ENCODE data around the gene IFIT1. TPM values are rescaled to one million over a fixed set of nuclear protein-coding genes. Genes with fewer than 3 reads are reported as not detected.
"Not testable (repeated sequence)": the region's sequence is repeated elsewhere in the genome, so short reads cannot be mapped to it uniquely, and the experiment has no call there.

Gene IFIT1
- total RNA-seq, 1 donor from 2014 or later = 0.39 TPM

DNA sequence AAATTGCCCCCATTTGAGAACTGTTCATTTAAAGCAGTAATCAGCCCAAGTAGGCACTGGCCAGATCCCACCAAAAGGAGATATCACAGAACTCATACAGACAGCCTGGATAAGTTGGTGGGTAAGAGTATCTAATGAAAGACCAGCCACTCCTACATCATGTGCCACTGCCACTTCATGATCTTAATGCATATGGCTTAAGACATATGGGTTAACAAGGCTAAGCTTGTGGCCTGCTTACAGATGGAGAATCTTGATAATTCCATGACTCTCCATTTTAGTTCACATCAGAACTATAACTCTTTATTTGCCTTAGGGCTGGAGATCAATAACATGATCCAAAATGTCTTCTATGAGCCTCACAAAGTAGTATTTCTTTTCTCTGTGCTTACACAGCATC, 21.3 kb upstream of the IFIT1 start:
- intact Hi-C loops (cut with micrococcal nuclease) = no loop called here
- Mint-ChIP-seq H3K27me3 (ENCODE audit: insufficient read depth) (peaks cover 36% of the 10 kb centered on the region), H3K9me3 (no peaks in the 10 kb centered on the region), H3K4me3 (no peak overlapping the region), H3K4me1 (ENCODE audit: low read depth) (peaks cover 5% of the 10 kb centered on the region), H3K36me3 (ENCODE audit: low read depth) (no peaks in the 10 kb centered on the region), H3K27ac (no peak overlapping the region)
- no peak for DNase-seq (ENCODE audit: low spot score)

DNA sequence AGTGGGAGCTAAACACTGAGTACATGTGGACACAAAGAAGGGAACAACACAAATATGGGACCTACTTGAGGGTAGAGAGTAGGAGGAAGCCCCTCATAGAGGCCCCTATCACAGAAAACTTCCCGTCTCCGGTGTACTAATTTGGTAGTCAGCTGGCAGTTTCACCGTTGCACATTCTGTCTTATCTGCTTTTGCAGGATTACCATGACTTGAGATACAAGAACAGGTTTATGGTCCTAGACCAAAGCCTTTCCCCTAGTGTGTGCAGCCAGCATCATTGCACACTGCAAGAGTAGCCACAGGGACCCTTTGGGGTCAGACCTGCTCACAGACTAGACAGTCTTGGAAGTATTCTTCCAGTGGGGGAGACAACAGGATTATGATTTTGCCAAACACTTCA, 20.4 kb upstream of the IFIT1 start:
- H3K27ac Mint-ChIP-seq = no peak overlapping the region
- no peak overlapping the region for H3K4me3 Mint-ChIP-seq
- intact Hi-C loops (cut with micrococcal nuclease) = no loop called here
- H3K36me3 Mint-ChIP-seq (ENCODE audit: low read depth) = no peaks in the 10 kb centered on the region
- DNase-seq (ENCODE audit: low spot score) = no peak
- H3K9me3 Mint-ChIP-seq = no peaks in the 10 kb centered on the region
- peaks cover 42% of the 10 kb centered on the region for H3K27me3 Mint-ChIP-seq (ENCODE audit: insufficient read depth)
- H3K4me1 Mint-ChIP-seq (ENCODE audit: low read depth) = peaks cover 5% of the 10 kb centered on the region

DNA sequence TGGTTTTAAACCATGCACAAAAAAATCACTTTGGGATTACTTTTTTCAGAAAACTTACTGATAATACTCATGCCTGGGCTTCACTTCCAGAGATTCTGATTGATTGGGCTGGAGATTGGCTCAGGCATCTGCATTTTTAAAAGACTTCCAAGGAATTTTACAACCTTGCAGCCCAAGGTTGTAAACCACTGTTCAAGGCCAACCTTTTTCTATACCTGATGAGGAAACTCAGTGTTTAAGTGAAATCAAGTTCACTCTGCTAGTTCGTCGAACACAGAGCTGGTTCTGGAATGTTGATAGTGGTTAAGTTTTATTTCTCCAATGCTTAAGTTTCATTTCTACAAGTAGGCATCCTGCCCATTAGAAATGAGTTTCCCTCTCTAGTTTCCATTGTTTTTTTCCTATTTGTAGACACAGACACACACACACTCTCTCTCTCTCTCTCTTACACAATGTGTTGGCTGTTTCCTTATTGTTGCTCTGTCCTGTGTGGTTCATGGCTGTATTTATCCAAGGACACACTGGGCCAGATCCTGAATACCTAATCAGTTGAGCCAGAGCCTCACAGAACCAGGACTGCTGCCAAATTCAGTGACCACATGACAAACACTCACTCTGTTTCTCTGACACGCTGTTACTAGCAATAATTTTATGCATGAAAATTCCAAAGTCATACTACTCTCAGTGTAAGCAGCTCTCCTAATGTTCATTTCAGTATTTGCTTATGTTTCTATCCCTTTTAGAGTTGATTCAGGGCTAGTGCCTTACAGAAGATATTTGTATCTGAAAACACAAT, 18.3 kb upstream of the IFIT1 start:
- Mint-ChIP-seq H3K9me3 (no peaks in the 10 kb centered on the region), H3K27me3 (ENCODE audit: insufficient read depth) (peaks cover 40% of the 10 kb centered on the region), H3K36me3 (ENCODE audit: low read depth) (no peaks in the 10 kb centered on the region), H3K4me3 (no peak overlapping the region), H3K4me1 (ENCODE audit: low read depth) (no peaks in the 10 kb centered on the region), H3K27ac (no peak overlapping the region)
- no peak for DNase-seq (ENCODE audit: low spot score)
- intact Hi-C loops (cut with micrococcal nuclease) = no loop called here

DNA sequence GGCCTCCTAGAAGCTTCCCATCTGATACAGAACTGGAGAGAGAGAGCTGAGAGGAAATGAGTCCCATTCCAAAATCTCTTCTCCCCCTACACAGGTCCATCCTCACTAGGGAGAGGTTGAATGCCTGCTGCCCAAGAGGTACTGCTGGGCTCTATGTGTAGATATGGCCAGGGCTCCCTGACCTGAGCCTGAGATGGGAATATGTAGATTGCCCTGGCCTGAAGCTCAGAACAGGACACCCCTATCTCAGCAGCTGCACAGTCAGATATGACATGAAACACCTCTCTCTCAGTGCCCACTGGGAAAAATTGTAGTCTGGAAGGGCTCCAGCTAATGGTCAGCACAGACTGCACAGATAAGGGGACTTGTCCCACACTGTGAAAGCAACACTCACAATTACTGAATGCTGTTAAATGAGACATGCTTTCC, 17.7 kb upstream of the IFIT1 start:
- no peak for DNase-seq (ENCODE audit: low spot score)
- intact Hi-C loops (cut with micrococcal nuclease) = no loop called here
- Mint-ChIP-seq H3K4me3 (no peak overlapping the region), H3K27me3 (ENCODE audit: insufficient read depth) (peaks cover 38% of the 10 kb centered on the region), H3K36me3 (ENCODE audit: low read depth) (no peaks in the 10 kb centered on the region), H3K27ac (no peak overlapping the region), H3K9me3 (no peaks in the 10 kb centered on the region), H3K4me1 (ENCODE audit: low read depth) (no peaks in the 10 kb centered on the region)

DNA sequence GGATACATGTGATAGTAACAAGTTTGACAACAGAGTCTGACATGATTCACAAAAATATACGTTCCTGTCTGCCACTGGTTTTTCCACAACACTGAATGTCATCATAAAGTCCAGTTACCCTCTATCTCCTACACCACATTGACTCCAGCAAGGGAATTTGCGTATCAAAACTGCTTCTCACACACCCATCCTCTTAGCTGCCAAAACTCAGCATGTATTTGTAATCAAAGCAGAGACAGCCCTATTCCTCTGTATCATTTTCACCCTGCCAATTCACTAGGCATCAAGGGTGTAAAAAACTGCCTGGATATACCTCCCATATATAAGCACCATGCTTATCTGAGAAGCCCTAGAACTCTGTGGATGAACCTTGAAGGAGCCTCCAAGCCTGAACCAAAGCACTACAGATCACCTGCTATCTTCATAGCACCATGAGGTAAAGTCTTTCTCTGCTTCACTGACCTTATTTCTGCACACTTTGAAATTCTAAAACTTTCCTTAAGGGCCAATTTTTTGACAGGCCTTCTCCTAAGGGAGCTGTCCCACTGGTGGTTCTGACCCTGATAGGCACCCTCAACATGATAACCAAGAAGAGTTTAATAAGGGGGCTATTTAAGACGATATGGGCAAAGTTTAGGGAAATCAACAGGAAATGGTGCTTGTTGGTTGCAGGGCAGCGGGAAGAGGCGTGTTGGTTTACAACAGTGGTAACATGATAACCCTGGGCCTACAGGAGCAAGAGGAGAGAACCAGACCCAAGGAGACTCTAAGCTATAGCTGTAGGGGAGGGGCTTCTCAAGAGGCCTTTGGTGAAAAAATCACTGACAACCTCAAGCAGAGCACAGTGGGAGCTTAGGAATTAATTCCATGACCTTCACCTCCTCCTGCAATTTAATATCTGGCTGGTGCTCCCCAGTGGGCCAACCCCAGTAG, 14.5 kb upstream of the IFIT1 start, which contains the start of gene IFIT1B:
TSS of gene IFIT1B (plus strand) at position 352 of the 933 bp plus-strand sequence. CDS start at position 432, 80 bp downstream.
- H3K4me1 Mint-ChIP-seq (ENCODE audit: low read depth) = no peaks in the 10 kb centered on the region
- H3K27ac Mint-ChIP-seq = no peak within 1 kb of the TSS
- H3K27me3 Mint-ChIP-seq (ENCODE audit: insufficient read depth) = peaks cover 24% of the 10 kb centered on the region
- H3K9me3 Mint-ChIP-seq = no peaks in the 10 kb centered on the region
- H3K36me3 Mint-ChIP-seq (ENCODE audit: low read depth) = no peaks in the 10 kb centered on the region
- no peak within 1 kb of the TSS for H3K4me3 Mint-ChIP-seq
- no peak for DNase-seq (ENCODE audit: low spot score)
- intact Hi-C loops (cut with micrococcal nuclease) = no loop called here

DNA sequence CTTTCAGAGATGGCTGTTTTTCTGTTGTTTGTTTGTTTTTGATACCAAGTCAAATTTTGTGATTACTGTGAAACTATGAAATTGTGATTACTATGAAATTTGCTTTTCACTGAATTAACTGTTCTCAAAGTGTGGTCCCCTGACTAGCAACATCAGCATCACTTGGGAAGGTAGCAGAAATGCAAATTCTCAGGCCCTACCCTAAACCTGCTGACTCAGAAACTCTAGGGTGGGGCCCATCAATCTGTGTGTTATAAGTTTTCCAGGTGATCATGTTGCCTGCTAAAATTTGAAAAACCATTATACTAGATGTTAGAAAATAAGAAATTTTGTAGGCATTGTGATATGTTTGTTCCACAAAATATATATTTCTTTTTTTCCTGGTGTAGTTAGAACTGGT, 13.3 kb upstream of the IFIT1 start:
- DNase-seq (ENCODE audit: low spot score) = no peak
- intact Hi-C loops (cut with micrococcal nuclease) = no loop called here
- Mint-ChIP-seq H3K36me3 (ENCODE audit: low read depth) (no peaks in the 10 kb centered on the region), H3K4me3 (no peak overlapping the region), H3K9me3 (no peaks in the 10 kb centered on the region), H3K27ac (no peak overlapping the region), H3K27me3 (ENCODE audit: insufficient read depth) (peaks cover 23% of the 10 kb centered on the region), H3K4me1 (ENCODE audit: low read depth) (no peaks in the 10 kb centered on the region)

DNA sequence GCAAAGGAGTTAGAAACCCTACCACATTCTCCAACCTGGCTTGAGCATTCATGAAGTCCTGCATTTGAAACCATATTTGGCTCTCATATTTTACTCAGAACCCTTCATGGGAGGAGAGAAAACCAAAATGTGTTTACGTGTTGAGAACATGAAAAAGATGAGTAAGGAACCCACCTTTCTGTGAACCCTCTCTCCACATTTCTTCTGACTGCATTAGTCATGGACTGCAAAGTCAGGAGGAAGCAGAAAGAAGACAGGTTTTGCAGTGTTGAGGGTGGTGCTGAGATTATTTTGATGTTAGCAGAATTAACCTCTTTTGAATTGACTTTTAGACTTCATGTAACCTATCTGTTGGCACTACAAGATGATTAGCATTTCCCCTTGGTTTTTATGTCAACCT, 9.7 kb upstream of the IFIT1 start:
- no peaks in the 10 kb centered on the region for H3K36me3 Mint-ChIP-seq (ENCODE audit: low read depth)
- DNase-seq (ENCODE audit: low spot score) = no peak
- no peak overlapping the region for H3K27ac Mint-ChIP-seq
- intact Hi-C loops (cut with micrococcal nuclease) = no loop called here
- H3K4me1 Mint-ChIP-seq (ENCODE audit: low read depth) = no peaks in the 10 kb centered on the region
- H3K27me3 Mint-ChIP-seq (ENCODE audit: insufficient read depth) = peaks cover 24% of the 10 kb centered on the region
- H3K9me3 Mint-ChIP-seq = no peaks in the 10 kb centered on the region
- no peak overlapping the region for H3K4me3 Mint-ChIP-seq

DNA sequence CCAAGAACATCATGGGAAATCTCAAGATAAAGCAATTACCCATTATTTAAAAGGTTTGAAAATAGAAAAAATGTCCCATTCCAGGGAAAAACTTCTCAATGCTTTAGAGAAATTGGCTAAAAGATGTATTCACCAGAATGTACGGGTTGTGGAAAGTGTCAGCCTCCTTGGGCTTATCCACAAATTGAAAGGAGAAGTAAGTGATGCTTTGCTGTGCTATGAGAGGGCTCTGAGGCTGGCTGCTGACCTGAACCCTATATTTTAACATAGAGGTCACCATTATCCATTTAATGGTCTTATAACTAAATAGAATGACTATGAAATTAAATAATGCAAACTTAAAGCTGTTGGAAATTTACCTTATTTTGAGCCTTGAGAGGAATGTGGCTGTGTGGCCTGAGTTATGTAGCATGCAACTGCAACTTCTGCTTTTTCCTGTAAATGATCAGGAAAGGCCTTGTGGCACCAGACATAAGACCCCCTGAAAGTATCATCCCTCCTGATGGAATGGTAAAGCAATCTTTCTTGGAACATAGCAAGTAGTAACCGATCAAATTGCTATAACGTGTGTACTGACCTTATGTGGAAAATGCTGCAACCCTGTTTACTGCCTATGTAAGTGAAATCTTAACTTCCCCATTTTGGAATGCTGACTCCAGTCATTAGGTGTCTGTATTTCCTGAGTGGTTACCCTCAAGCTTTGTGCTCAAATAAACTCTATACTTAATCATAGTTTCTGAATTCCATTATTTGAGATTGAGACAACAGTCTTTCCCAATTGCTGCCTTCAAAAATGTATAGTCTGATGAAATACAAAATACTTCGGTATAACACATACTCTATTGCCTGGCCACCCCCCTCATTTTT, 7.7 kb upstream of the IFIT1 start:
- DNase-seq (ENCODE audit: low spot score) = no peak
- Mint-ChIP-seq H3K36me3 (ENCODE audit: low read depth) (no peaks in the 10 kb centered on the region), H3K4me3 (no peak overlapping the region), H3K4me1 (ENCODE audit: low read depth) (no peaks in the 10 kb centered on the region), H3K27ac (no peak overlapping the region), H3K9me3 (no peaks in the 10 kb centered on the region), H3K27me3 (ENCODE audit: insufficient read depth) (peaks cover 22% of the 10 kb centered on the region)
- intact Hi-C loops (cut with micrococcal nuclease) = no loop called here

DNA sequence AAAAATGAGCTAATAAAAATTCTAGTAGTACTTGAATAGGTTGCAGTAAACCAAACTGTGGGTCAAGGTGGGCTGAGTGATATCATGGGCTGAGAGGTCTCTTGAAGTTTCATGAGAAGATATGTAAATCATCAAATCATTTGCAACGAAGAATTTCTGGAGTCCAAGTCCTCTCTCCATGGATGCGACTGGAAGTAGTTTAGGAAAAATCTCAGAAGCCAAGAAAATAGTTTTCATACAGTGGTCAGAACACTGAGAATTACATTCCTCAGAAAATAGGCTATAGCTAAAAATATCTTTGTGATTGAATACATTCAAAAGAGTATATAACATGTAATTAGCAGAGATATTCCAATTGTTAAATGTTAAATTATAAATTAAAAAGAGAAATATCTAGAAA, 3.6 kb upstream of the IFIT1 start:
- Mint-ChIP-seq H3K9me3 (no peaks in the 10 kb centered on the region), H3K36me3 (ENCODE audit: low read depth) (no peaks in the 10 kb centered on the region), H3K4me1 (ENCODE audit: low read depth) (peaks cover 19% of the 10 kb centered on the region), H3K4me3 (no peak overlapping the region), H3K27me3 (ENCODE audit: insufficient read depth) (peaks cover 20% of the 10 kb centered on the region), H3K27ac (no peak overlapping the region)
- DNase-seq (ENCODE audit: low spot score) = no peak
- intact Hi-C loops (cut with micrococcal nuclease) = no loop called here

DNA sequence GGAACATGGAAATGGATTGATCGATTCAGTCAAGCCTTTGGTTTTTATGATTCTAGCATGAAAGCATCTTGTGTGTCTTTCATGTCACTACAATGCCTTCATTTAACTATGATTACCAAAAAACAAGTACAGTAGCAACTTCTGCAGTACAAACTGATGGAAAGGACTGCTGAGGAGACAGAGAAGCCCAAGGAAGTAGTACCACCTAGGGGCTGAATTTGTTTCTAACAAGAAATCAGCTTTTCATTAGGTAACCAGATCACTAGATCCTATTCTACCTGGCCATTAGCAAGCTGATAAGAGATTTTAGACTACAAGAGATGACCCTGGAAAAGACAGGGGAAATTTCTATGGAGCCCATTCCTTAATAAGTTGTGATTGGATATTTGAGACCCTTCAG, 3.2 kb upstream of the IFIT1 start:
- Mint-ChIP-seq H3K27ac (no peak overlapping the region), H3K36me3 (ENCODE audit: low read depth) (no peaks in the 10 kb centered on the region), H3K9me3 (no peaks in the 10 kb centered on the region), H3K27me3 (ENCODE audit: insufficient read depth) (peaks cover 17% of the 10 kb centered on the region), H3K4me1 (ENCODE audit: low read depth) (peaks cover 23% of the 10 kb centered on the region), H3K4me3 (no peak overlapping the region)
- intact Hi-C loops (cut with micrococcal nuclease) = no loop called here
- no peak for DNase-seq (ENCODE audit: low spot score)

DNA sequence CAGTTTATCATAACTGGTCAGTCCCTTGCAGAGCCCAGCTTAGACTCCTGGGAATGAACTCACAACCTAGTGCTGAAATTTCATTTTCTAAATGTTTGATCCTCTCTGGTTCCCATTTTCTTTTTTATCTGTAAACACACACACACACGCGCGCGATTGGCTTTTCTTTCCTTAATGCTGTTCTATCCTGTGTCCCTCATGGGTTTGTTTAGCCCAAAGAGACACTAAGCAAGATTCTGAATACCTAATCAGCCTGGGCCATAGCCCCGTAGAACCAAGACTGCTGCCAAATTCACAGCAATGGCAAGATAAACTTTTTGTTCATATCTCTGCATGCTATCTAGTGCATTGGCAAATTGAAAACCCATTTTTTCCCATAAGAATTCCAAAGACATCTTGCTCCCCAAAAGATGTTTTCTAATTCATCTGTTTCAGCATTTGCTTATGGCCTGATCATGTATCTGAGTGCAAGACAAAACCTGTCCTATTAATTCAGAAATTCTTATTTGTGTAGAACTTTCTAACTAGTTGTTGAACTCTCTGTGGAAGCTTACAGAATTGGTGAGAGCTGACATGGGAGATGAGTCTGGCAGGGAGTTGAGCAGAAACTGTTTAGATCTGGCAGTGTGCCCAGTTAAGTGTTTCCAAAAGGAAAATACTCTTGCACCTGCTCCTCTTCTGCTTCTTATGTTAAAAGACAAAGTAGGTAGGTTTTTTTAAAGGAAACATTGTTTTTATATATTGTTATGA, 1.8 kb upstream of the IFIT1 start:
- Mint-ChIP-seq H3K27me3 (ENCODE audit: insufficient read depth) (peaks cover 9% of the 10 kb centered on the region), H3K4me1 (ENCODE audit: low read depth) (peaks cover 32% of the 10 kb centered on the region), H3K36me3 (ENCODE audit: low read depth) (peaks cover 5% of the 10 kb centered on the region), H3K4me3 (no peak overlapping the region), H3K9me3 (no peaks in the 10 kb centered on the region), H3K27ac (no peak overlapping the region)
- intact Hi-C loops (cut with micrococcal nuclease) = loop anchor here (5.0 kb wide), 1 partner anchor 388 kb away; no protein-coding TSS in a partner anchor
- DNase-seq (ENCODE audit: low spot score) = no peak

DNA sequence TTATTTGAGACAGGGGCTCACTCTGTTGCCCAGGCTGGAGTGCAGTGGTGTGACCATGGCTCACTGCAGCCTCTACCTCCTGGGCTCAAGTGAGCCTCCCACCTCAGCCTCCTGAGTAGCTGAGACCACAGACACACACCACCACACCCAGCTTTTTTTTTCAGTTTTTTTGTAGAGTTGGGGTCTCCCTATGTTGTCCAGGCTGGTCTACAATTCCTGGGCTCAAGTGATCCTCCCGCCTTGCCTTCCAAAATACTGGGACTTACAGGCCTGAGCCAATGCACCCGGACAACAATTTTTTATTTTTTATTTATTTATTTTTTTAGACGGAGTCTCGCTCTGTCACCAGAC, 1.2 kb upstream of the IFIT1 start:
- H3K4me3 Mint-ChIP-seq; H3K36me3 Mint-ChIP-seq (ENCODE audit: low read depth); DNase-seq (ENCODE audit: low spot score); H3K27me3 Mint-ChIP-seq (ENCODE audit: insufficient read depth); H3K9me3 Mint-ChIP-seq; H3K27ac Mint-ChIP-seq: not testable (repeated sequence)
- intact Hi-C loops (cut with micrococcal nuclease) = loop anchor here (5.0 kb wide), 1 partner anchor 389 kb away; no protein-coding TSS in a partner anchor
- peaks cover 35% of the 10 kb centered on the region for H3K4me1 Mint-ChIP-seq (ENCODE audit: low read depth)
